ENCODE data around the gene USP5.

DNA sequence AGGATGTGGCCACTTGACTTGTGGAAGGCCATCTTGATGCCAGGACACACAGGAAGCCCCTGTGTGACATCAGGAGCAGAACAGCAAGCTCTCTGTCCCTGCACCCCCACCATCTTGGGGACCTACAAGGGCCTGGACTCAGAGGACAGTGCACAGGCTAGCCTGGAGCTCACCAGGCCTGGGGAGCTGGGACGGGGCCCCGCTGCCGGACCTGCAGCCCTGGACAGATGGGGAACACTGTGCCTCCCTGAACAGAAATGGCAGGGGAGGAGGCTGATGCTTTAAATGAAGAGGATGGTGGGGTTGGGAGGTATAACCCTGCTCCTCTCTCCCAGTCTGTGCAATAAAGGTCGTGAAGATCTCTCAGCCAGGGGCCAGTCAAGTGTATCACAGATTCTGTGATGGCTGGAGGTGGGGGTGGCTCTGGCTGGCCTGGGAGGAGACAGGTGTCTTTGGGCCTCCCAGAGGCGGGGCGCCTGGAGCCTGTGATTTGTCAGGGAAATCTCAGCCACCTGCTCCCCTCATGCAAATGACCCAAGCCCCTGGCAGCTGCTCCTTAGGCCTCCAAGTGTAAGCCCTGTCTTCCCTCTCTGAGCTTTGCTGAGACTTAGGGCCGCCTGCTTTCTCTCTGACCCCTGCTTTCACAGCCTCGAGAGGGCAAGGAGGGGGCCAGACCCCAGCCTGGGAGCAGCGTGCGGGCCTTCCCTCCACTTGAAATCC, 12.3 kb upstream of the USP5 start:
- no peak for TF ChIP-seq EZH2 (IDR thresholded peaks at IDR 0.05; ENCODE audit: borderline replicate concordance, low read length)
- TF ChIP-seq, protein P1, sequence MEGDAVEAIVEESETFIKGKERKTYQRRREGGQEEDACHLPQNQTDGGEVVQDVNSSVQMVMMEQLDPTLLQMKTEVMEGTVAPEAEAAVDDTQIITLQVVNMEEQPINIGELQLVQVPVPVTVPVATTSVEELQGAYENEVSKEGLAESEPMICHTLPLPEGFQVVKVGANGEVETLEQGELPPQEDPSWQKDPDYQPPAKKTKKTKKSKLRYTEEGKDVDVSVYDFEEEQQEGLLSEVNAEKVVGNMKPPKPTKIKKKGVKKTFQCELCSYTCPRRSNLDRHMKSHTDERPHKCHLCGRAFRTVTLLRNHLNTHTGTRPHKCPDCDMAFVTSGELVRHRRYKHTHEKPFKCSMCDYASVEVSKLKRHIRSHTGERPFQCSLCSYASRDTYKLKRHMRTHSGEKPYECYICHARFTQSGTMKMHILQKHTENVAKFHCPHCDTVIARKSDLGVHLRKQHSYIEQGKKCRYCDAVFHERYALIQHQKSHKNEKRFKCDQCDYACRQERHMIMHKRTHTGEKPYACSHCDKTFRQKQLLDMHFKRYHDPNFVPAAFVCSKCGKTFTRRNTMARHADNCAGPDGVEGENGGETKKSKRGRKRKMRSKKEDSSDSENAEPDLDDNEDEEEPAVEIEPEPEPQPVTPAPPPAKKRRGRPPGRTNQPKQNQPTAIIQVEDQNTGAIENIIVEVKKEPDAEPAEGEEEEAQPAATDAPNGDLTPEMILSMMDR (conservative IDR thresholded peaks at IDR 0.05 in 1 of 2, IDR thresholded peaks at IDR 0.05 in 1 of 2; ENCODE audit: extremely low read depth in 1 of 2, insufficient read depth in 1 of 2, low read depth in 1 of 2, low read length in 2 of 2), result no peak

Measured in mammary epithelial cell (primary cell).